Tracheal epithelial cell (primary cell): Measurements from ENCODE around the gene ACLY. TPM values are rescaled to one million over a fixed set of nuclear protein-coding genes. Genes with fewer than 3 reads are reported as not detected.

ENCODE experiments used
- total RNA-seq: library from RNA; depleted of rRNA; stranded (reverse); fragments of >200 nt; gene quantifications from 2 replicates; pipeline ENCODE4 v1.2.1, GENCODE V29; 2014

The ACLY gene
- 106 and 230 TPM in 2 replicates for total RNA-seq

DNA sequence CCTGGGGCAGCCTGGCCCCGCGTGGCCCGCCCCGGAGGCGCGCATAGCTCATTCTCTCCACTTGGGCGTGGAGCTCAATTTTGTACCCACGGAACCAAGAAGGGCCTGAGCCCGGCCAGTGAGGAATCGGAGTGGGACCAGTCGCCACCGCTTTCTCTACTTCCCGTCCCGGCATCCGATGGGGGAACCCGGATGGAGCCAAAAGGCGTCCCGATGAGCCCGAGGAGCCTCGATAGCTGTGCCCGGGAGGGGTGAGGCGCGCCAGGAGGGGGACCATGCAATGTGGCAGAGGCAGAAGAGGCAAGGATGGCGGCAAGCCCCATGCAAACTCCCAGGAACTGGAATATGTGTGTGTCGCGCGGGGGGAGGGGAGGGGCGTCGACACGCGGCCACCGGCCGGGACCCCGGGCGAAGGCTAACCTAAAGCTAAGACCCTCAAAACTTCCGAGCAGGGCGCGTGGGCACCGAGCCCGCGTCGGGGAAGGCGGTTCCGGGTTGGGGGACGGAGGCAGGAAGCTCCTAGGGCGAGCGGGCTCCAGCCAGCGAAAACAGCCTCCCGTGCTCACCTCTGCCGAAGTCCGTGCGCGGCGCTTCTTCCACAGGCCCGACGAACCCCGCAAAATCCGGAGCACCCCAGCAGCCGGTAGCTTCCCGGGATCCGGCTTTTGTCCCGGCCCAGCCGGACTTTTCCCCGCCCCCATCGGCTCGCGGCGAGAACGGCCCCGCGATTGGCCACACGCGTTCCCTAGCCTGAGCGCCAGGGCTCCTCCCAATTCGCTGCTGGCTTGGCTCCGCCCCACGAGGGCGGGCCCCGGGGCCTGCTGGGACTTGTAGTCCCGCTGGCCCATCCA lies at the start of gene ACLY:
Gene ACLY (minus strand): TSS at position 638 of the 851 bp plus-strand sequence. CDS start 5,078 bp downstream, outside the sequence.

DNA sequence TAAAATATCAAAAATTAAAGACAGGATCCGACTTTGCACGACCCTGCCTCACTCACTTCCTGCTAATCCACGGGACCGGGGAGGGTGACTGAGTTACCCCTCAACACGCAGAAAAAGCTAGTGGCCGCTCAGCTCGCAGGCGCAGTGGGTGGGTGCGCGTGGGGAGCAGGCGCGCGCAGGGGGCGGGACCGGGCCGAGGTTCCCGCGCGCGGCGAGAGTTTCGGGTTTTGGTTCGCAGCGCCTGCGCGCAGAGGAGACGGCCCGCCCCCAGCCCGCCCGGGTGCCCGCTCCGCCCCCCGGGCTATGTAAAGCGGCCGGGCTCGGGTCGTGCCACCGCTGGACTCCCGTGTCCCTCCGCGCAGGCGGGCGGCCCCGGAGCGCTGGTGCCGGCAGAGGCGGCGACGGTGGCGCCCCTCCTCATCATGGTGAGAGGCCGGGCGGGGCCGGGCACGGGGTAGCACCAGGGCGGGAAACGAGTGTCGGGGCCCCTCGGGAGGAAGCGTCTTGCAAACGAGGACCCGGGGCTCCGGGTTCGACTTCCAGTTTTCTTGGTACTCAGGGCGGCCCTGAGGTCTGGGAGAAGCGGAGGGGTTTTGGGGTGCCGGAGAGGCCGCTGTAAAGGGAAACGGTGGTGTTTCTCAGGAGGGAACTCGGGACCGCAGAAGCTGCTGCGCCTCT lies 47.9 kb upstream of the ACLY start, which contains the start of gene CNP:
Gene CNP (plus strand): TSS at position 333 of the 678 bp plus-strand sequence. CDS start 90 bp downstream, at position 423.

DNA sequence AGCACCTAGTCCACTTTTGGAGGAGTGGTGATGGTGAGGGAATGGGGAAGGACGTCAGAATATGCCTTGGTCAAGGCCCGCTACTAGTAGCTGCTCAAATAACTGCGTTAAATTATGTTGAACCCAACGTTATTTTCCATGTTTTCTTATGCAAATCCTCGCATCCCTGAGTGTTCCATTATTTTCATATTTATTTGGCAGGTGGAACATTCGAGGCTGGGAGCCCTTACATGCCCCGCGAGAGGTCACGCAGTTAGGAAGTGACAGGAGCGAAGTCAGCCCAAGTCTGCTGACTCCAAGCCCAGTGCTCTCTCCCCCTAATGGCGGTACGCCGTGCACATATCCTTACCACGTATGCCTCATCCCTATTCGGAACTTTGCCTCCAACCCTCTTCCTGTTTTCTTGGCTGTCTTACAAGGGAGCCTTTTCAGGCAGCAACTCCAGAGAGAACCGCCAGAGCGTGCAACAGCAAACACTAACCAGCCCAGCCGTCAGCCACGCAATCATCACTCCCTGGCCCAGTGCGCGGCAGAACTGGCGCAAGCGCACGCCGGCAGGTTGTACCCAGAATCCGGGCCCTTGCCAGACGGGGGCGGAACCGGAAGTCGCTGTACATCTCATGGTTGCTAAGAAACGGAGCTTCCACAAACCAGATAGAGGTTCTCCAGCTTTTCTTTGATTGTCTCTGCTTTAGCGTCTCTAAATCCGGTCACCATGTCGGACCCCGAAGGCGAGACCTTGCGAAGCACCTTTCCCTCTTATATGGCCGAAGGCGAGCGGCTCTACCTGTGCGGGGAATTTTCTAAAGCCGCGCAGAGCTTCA lies 11.5 kb upstream of the ACLY start, which contains the start of gene ODAD4:
Gene ODAD4 (plus strand): TSS at position 609 of the 824 bp plus-strand sequence. CDS start 107 bp downstream, at position 716.

DNA sequence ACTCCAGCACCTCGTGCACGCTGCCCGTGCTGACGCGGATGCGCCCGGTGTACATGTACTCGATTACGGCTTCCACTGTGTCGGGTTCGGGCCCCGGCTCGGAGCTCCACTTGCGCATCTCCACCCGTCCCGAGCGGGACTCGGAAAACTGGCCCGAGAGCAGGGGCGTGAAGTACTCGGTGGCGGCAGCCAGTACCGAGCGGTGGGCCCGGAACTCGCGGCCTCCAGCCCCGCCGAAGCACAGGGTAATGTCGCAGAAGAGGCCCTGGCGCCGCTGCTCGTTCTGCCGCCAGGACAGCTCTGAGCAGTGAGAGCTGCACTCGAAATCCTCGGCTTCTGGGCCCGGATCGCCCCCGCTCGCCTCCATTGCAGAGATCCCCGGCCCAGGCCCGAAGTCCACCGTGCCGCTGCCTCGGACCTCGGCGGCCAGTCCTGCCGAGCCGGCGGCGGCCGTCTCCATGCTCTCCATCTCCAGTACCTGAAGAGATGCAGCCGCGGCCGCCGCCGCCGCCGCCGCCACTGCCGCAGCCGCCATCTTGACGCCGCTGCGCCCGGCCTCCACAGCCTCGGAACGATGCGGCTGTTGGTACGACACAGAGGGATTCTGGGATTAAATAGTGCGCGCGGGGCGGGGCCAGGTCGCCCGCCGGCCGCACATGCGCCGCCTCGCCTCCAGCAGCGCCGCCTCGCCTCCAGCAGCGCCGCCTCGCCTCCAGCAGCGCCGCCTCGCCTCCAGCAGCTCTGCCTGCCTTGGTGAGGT lies 53.7 kb downstream of the ACLY start, which contains the start of gene KLHL11:
Gene KLHL11 (minus strand): TSS at position 588 of the 760 bp plus-strand sequence. CDS start 53 bp downstream, at position 535.

DNA sequence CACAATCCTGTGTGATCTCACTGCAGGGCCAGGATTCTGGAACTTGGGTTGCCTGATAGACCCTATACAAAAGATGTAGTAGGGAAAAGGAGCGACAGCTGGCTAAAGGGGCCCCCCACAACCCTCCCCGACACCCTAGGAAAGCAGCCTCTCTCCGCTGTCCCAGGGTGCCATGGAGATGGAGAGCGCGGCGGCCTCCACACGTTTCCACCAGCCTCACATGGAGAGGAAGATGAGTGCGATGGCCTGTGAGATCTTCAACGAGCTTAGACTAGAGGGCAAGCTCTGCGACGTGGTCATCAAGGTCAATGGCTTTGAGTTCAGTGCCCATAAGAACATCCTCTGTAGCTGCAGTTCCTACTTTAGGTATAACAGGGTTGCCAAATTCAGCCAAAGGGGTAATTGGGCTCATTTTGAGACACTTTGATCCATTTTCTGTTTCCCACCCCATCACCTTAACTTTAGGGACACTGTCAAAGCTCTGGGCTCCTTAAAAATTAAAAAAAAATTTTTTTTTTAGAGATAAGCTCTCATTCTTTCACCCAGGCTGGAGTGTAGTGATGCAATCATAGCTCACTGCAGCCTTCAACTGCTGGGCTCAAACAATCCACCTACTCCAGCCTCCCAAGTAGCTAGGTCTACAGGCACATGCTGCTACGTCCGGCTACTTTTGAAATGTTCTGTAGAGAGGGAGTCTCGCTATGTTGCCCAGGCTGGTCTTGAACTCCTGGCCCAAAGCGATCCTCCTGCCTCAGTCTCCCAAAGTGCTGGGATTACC lies 80.8 kb downstream of the ACLY start, which contains the start of gene KLHL10:
Gene KLHL10 (plus strand): TSS at position 65 of the 778 bp plus-strand sequence. CDS start 108 bp downstream, at position 173.

DNA sequence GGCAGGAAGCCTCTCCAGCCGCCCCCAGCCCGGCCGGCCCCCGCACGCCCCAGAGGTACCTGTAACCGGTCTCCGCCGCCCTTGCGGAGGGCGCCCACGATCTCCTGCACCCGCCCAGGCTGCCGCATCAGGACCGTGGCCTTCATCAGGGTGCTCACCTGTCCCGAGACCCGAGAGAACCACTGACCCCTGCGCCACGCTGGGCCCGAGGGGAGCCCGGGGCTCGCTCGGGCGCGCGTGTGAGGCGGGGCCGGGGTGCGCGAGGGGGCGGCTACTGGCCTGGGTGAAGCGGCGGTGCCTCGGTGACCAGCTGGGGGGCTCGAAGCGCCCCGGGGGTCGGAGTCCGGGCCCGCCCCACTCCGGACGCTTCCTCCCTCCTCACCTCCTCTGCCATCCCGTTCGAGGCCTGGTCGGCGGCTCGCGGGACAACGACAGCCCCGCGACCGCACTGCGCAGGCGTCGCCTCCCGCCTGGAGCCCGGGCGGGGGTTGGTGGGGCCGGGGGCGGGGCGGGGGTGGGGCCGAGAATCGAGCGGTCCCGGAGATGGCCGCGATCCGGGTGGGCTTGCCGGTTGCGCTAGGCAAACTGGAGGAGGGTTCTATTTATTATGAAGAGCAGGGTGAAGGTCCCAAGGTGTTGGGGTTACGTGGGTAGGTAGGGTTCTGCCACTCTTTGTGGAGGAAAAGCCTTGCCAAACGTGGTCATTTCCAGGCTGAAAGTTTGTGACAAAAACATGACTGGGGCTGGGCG lies 82.8 kb downstream of the ACLY start, which contains the start of gene NT5C3B:
Gene NT5C3B (minus strand): TSS at position 433 of the 750 bp plus-strand sequence. CDS start 39 bp downstream, at position 394.

Other genes starting within 250 kb of the ACLY start
- 108 and 179 TPM in 2 replicates for gene EIF1, start 230.1 kb downstream of the ACLY start, total RNA-seq
- 2.1 TPM in 1 of 2 replicates, not detected in the other for gene GAST, start 206.6 kb downstream of the ACLY start, total RNA-seq
- 1.2 and 1.3 TPM in 2 replicates for gene HAP1, start 184.3 kb downstream of the ACLY start, total RNA-seq
- gene JUP, start 132.2 kb downstream of the ACLY start, total RNA-seq = 606 and 732 TPM in 2 replicates
- gene P3H4, start 107.0 kb downstream of the ACLY start, total RNA-seq = 49.9 and 62.7 TPM in 2 replicates
- 92.1 and 146 TPM in 2 replicates for gene FKBP10, start 105.9 kb downstream of the ACLY start, total RNA-seq
- gene NT5C3B, start 82.7 kb downstream of the ACLY start, total RNA-seq = 51.8 and 82.3 TPM in 2 replicates
- not detected in 2 replicates for gene KLHL10, start 81.1 kb downstream of the ACLY start, total RNA-seq
- 30.6 and 40.3 TPM in 2 replicates for gene KLHL11, start 53.5 kb downstream of the ACLY start, total RNA-seq
- 0.72 TPM in 1 of 2 replicates, not detected in the other for gene ODAD4, start 11.7 kb upstream of the ACLY start, total RNA-seq
- 22.0 and 36.4 TPM in 2 replicates for gene CNP, start 47.8 kb upstream of the ACLY start, total RNA-seq
- gene DNAJC7, start 98.5 kb upstream of the ACLY start, total RNA-seq = 41.1 and 48.0 TPM in 2 replicates
- gene NKIRAS2, start 101.1 kb upstream of the ACLY start, total RNA-seq = 17.9 and 23.4 TPM in 2 replicates
- 0.48 and 0.64 TPM in 2 replicates for gene C17orf113, start 131.7 kb upstream of the ACLY start, total RNA-seq
- under 0.01 TPM in 1 of 2 replicates, not detected in the other for gene ZNF385C, start 179.5 kb upstream of the ACLY start, total RNA-seq
- 6.0 and 10.8 TPM in 2 replicates for gene DHX58, start 193.8 kb upstream of the ACLY start, total RNA-seq
- gene KAT2A, start 202.4 kb upstream of the ACLY start, total RNA-seq = 10.9 and 12.5 TPM in 2 replicates
- not detected in 2 replicates for gene HSPB9, start 203.9 kb upstream of the ACLY start, total RNA-seq
- 48.2 and 67.5 TPM in 2 replicates for gene RAB5C, start 236.0 kb upstream of the ACLY start, total RNA-seq